Lower leg skin (tissue), 3 donors: Measurements from ENCODE around the gene ITGAD.

Experiments used
- CTCF ChIP-seq, 3 donors: fragments of 450-650 bp; IDR thresholded peaks; one replicate each; pipeline ENCODE4 v1.5.1; 2016; ENCODE audit warnings: antibody characterized with exemption in 3 of 3, mild to moderate bottlenecking in 3 of 3, moderate library complexity in 2 of 3
- POLR2A ChIP-seq, 2 donors: fragments of 450-650 bp; IDR thresholded peaks; one replicate each; pipeline ENCODE4 v1.6.1; 2016 to 2017; ENCODE audit warnings: antibody characterized with exemption in 2 of 2, mild to moderate bottlenecking in 1 of 2, moderate library complexity in 1 of 2

- TF ChIP-seq CTCF (IDR thresholded peaks at IDR 0.05) (no peak), POLR2A (IDR thresholded peaks at IDR 0.05) (no peak)
Measured at GRCh38 chr16:31388535-31388934, 4.6 kb upstream of the ITGAD start.
